SK-N-SH treated with all-trans-retinoic acid at 6 μM for 48 hours (cell line): ENCODE results near the gene TMC2.

Experiments used
- ATAC-seq: fragments of 200-7000 bp; cut with Tn5 transposase; 3 replicates; pipeline ENCODE4 v1.9.1; 2020; ENCODE audit warnings: mild to moderate bottlenecking, moderate library complexity
- ARNTL ChIP-seq: fragments of 450-650 bp; formaldehyde crosslinking; IDR thresholded peaks from 2 replicates; pipeline ENCODE4 v1.5.0; 2020; ENCODE audit warnings: low read depth, mild to moderate bottlenecking, moderate library complexity, borderline replicate concordance
- BACH2 ChIP-seq: fragments of 250-450 bp; sonication (Bioruptor Pico); IDR thresholded peaks from 2 replicates; pipeline ENCODE4 v1.9.0; 2021; ENCODE audit warnings: mild to moderate bottlenecking, borderline replicate concordance
- CSDC2 ChIP-seq: fragments of 250-450 bp; sonication (Bioruptor Pico); IDR thresholded peaks from 2 replicates; pipeline ENCODE4 v1.5.0; 2020; ENCODE audit warnings: mild to moderate bottlenecking, moderate library complexity
- ESRRG ChIP-seq: fragments of 250-450 bp; sonication (Bioruptor Pico); IDR thresholded peaks from 2 replicates; pipeline ENCODE4 v1.6.1; 2021; ENCODE audit warnings: mild to moderate bottlenecking
- GLIS3 ChIP-seq: fragments of 250-450 bp; sonication (Bioruptor Pico); IDR thresholded peaks from 2 replicates; pipeline ENCODE4 v1.5.0; 2020; ENCODE audit warnings: mild to moderate bottlenecking, moderate library complexity
- ISL1 ChIP-seq: fragments of 250-450 bp; sonication (Bioruptor Pico); IDR thresholded peaks from 2 replicates; pipeline ENCODE4 v2.1.2; 2022; ENCODE audit warnings: mild to moderate bottlenecking, moderate library complexity
- OSR1 ChIP-seq: fragments of 250-450 bp; sonication (Bioruptor Pico); IDR thresholded peaks from 2 replicates; pipeline ENCODE4 v1.8.0; 2022; ENCODE audit warnings: moderate library complexity, mild to moderate bottlenecking, inconsistent platforms
- POU6F1 ChIP-seq: fragments of 250-450 bp; sonication (Bioruptor Pico); IDR thresholded peaks from 2 replicates; pipeline ENCODE4 v1.8.0; 2021; ENCODE audit warnings: low read depth, mild to moderate bottlenecking, moderate library complexity, borderline replicate concordance
- PPARA ChIP-seq: fragments of 250-450 bp; sonication (Bioruptor Pico); IDR thresholded peaks from 2 replicates; pipeline ENCODE4 v1.5.0; 2020; ENCODE audit warnings: mild to moderate bottlenecking, borderline replicate concordance
- SNAI2 ChIP-seq: fragments of 250-450 bp; sonication (Bioruptor Pico); IDR thresholded peaks from 2 replicates; pipeline ENCODE4 v1.5.0; 2020; ENCODE audit warnings: mild to moderate bottlenecking, moderate library complexity
- TCF4 ChIP-seq: fragments of 250-450 bp; sonication (Bioruptor Pico); IDR thresholded peaks from 2 replicates; pipeline ENCODE4 v1.8.0; 2021; ENCODE audit warnings: mild to moderate bottlenecking, moderate library complexity, borderline replicate concordance
- TOX ChIP-seq: fragments of 250-450 bp; sonication (Bioruptor Pico); IDR thresholded peaks from 2 replicates; pipeline ENCODE4 v1.8.0; 2021; ENCODE audit warnings: mild to moderate bottlenecking, moderate library complexity, borderline replicate concordance
- TSHZ2 ChIP-seq: fragments of 250-450 bp; sonication (Bioruptor Pico); IDR thresholded peaks from 2 replicates; pipeline ENCODE4 v1.5.0; 2020; ENCODE audit warnings: mild to moderate bottlenecking, moderate library complexity
- ZC3H10 ChIP-seq: fragments of 250-450 bp; sonication (Bioruptor Pico); IDR thresholded peaks from 2 replicates; pipeline ENCODE4 v1.5.1; 2021; ENCODE audit warnings: mild to moderate bottlenecking, moderate library complexity
- ZFP3 ChIP-seq: fragments of 250-450 bp; sonication (Bioruptor Pico); IDR thresholded peaks from 2 replicates; pipeline ENCODE4 v1.5.0; 2020; ENCODE audit warnings: mild to moderate bottlenecking, moderate library complexity
- ZFP30 ChIP-seq: fragments of 450-650 bp; formaldehyde crosslinking; IDR thresholded peaks from 2 replicates; pipeline ENCODE4 v1.5.0; 2022; ENCODE audit warnings: mild to moderate bottlenecking, moderate library complexity
- ZNF565 ChIP-seq: fragments of 450-650 bp; formaldehyde crosslinking; conservative IDR thresholded peaks from 2 replicates; pipeline ENCODE4 v1.5.0; 2020; ENCODE audit warnings: low read depth, mild to moderate bottlenecking, moderate library complexity
- ZNF70 ChIP-seq: fragments of 450-650 bp; formaldehyde crosslinking; IDR thresholded peaks from 2 replicates; pipeline ENCODE4 v1.5.0; 2020; ENCODE audit warnings: mild to moderate bottlenecking, moderate library complexity
- ZNF8 ChIP-seq: fragments of 450-650 bp; formaldehyde crosslinking; IDR thresholded peaks from 2 replicates; pipeline ENCODE4 v1.5.0; 2020; ENCODE audit warnings: mild to moderate bottlenecking, moderate library complexity
- TF ChIP-seq, protein P1 (sequence below): fragments of 250-450 bp; sonication (Bioruptor Pico); IDR thresholded peaks from 2 replicates; pipeline ENCODE4 v1.8.0; 2020; ENCODE audit warnings: mild to moderate bottlenecking, moderate library complexity, borderline replicate concordance
- TF ChIP-seq, protein P2 (sequence below): fragments of 250-450 bp; sonication (Bioruptor Pico); IDR thresholded peaks from 2 replicates; pipeline ENCODE4 v1.5.1; 2021; ENCODE audit warnings: mild to moderate bottlenecking, moderate library complexity

The TMC2 gene

GRCh38 chr20:2612073-2612472 lies 75.7 kb downstream of the TMC2 start:
- no peak for ATAC-seq
- TF ChIP-seq GLIS3 (CRISPR knock-in tag): no peak
- TF ChIP-seq ZC3H10 (CRISPR knock-in tag): no peak
- no peak for TF ChIP-seq ZNF70 (CRISPR knock-in tag)
- no peak for TF ChIP-seq ZFP30 (CRISPR knock-in tag)
- no peak for TF ChIP-seq POU6F1 (CRISPR knock-in tag)
- no peak for TF ChIP-seq TOX (CRISPR knock-in tag)
- no peak for TF ChIP-seq PPARA (CRISPR knock-in tag)
- TF ChIP-seq, protein P1, sequence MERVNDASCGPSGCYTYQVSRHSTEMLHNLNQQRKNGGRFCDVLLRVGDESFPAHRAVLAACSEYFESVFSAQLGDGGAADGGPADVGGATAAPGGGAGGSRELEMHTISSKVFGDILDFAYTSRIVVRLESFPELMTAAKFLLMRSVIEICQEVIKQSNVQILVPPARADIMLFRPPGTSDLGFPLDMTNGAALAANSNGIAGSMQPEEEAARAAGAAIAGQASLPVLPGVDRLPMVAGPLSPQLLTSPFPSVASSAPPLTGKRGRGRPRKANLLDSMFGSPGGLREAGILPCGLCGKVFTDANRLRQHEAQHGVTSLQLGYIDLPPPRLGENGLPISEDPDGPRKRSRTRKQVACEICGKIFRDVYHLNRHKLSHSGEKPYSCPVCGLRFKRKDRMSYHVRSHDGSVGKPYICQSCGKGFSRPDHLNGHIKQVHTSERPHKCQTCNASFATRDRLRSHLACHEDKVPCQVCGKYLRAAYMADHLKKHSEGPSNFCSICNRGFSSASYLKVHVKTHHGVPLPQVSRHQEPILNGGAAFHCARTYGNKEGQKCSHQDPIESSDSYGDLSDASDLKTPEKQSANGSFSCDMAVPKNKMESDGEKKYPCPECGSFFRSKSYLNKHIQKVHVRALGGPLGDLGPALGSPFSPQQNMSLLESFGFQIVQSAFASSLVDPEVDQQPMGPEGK: no peak
- no peak for TF ChIP-seq ZFP3 (CRISPR knock-in tag)
- TF ChIP-seq SNAI2: no peak
- TF ChIP-seq BACH2: no peak
- TF ChIP-seq, protein P2, sequence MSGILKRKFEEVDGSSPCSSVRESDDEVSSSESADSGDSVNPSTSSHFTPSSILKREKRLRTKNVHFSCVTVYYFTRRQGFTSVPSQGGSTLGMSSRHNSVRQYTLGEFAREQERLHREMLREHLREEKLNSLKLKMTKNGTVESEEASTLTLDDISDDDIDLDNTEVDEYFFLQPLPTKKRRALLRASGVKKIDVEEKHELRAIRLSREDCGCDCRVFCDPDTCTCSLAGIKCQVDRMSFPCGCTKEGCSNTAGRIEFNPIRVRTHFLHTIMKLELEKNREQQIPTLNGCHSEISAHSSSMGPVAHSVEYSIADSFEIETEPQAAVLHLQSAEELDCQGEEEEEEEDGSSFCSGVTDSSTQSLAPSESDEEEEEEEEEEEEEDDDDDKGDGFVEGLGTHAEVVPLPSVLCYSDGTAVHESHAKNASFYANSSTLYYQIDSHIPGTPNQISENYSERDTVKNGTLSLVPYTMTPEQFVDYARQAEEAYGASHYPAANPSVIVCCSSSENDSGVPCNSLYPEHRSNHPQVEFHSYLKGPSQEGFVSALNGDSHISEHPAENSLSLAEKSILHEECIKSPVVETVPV: no peak
- TF ChIP-seq ISL1 (CRISPR knock-in tag): no peak
- TF ChIP-seq ESRRG (CRISPR knock-in tag): no peak

- no peak for ATAC-seq
- no peak for TF ChIP-seq SNAI2
- TF ChIP-seq TCF4 (CRISPR knock-in tag): no peak
- no peak for TF ChIP-seq ZNF70 (CRISPR knock-in tag)
- no peak for TF ChIP-seq ZFP30 (CRISPR knock-in tag)
- TF ChIP-seq ARNTL (CRISPR knock-in tag): no peak
- no peak for TF ChIP-seq ZFP3 (CRISPR knock-in tag)
- TF ChIP-seq TOX (CRISPR knock-in tag): no peak
Observed at GRCh38 chr20:2616634-2617033, 80.3 kb downstream of the TMC2 start.

DNA sequence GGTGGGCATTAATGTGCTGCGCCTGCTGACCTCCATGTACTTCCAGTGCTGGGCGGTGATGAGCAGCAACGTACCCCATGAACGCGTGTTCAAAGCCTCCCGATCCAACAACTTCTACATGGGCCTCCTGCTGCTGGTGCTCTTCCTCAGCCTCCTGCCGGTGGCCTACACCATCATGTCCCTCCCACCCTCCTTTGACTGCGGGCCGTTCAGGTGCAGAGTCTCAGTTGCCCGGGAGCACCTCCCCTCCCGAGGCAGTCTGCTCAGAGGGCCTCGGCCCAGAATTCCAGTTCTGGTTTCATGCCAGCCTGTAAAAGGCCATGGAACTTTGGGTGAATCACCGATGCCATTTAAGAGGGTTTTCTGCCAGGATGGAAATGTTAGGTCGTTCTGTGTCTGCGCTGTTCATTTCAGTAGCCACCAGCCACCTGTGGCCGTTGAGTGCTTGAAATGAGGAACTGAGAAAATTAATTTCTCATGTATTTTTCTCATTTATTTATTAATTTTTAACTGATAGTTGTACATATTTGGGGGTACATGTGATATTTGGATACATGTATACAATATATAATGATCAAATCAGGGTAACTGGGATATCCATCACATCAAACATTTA lies 80.8 kb downstream of the TMC2 start:
- TF ChIP-seq POU6F1 (CRISPR knock-in tag) (no peak), CSDC2 (CRISPR knock-in tag) (no peak), TSHZ2 (CRISPR knock-in tag) (no peak), ISL1 (CRISPR knock-in tag) (no peak), ZFP3 (CRISPR knock-in tag) (no peak), TCF4 (CRISPR knock-in tag) (no peak), ZNF8 (CRISPR knock-in tag) (no peak), ZFP30 (CRISPR knock-in tag) (no peak), BACH2 (no peak), ZC3H10 (CRISPR knock-in tag) (no peak), ARNTL (CRISPR knock-in tag) (no peak), GLIS3 (CRISPR knock-in tag) (no peak), SNAI2 (no peak), ZNF70 (CRISPR knock-in tag) (no peak), ZNF565 (CRISPR knock-in tag) (no peak), OSR1 (CRISPR knock-in tag) (no peak)
- TF ChIP-seq, protein P1: no peak
- TF ChIP-seq, protein P2: no peak
- no peak for ATAC-seq
